ENCODE measurements around the gene RPL26.
A peak's percentile ranks its signal among the peaks of the same experiment; 100 is the strongest.
"Not testable (repeated sequence)": the region's sequence is repeated elsewhere in the genome, so short reads cannot be mapped to it uniquely, and the experiment has no call there.

The RPL26 gene

GRCh38 chr17:8393470-8394231 lies 10.7 kb upstream of the RPL26 start:
- no peak for DNase-seq

- no peak for DNase-seq
These were observed 9.9 kb upstream of the RPL26 start for GRCh38 chr17:8392674-8393469.

GRCh38 chr17:8392274-8392673 lies 9.3 kb upstream of the RPL26 start:
- no peak for DNase-seq

- no peak for DNase-seq
These were observed 8.7 kb upstream of the RPL26 start for GRCh38 chr17:8391711-8392110.

- no peak for DNase-seq
These were observed 5.1 kb upstream of the RPL26 start for GRCh38 chr17:8387914-8388651.

GRCh38 chr17:8386841-8387240 lies 3.8 kb upstream of the RPL26 start:
- peak; percentile 30 for DNase-seq

- no peak for DNase-seq
These were observed 1.9 kb upstream of the RPL26 start for GRCh38 chr17:8384801-8385378.

GRCh38 chr17:8382880-8383142 lies 182 bp downstream of the RPL26 start:
- no peak for DNase-seq

- no peak for DNase-seq
These were observed 727 bp downstream of the RPL26 start for GRCh38 chr17:8382052-8382879.

GRCh38 chr17:8380049-8380448 lies 2.9 kb downstream of the RPL26 start:
- no peak for DNase-seq

GRCh38 chr17:8378117-8378516 lies 4.9 kb downstream of the RPL26 start:
- DNase-seq: not testable (repeated sequence)

GRCh38 chr17:8377422-8377821 lies 5.6 kb downstream of the RPL26 start:
- DNase-seq: no peak

GRCh38 chr17:8376271-8377067 lies 6.5 kb downstream of the RPL26 start, which contains the start of gene KRABD2:
Gene KRABD2 (minus strand): TSS chr17:8376704.
- DNase-seq: no peak

- DNase-seq: no peak
These were observed 7.2 kb downstream of the RPL26 start for GRCh38 chr17:8375738-8376259.

- not testable (repeated sequence) for DNase-seq
These were observed 9.1 kb downstream of the RPL26 start for GRCh38 chr17:8373856-8374255.

- DNase-seq: no peak
These were observed 10.6 kb downstream of the RPL26 start for GRCh38 chr17:8372422-8372821.

- no peak for DNase-seq
These were observed 11.2 kb downstream of the RPL26 start for GRCh38 chr17:8371786-8372185.

- DNase-seq: no peak
These were observed 13.0 kb downstream of the RPL26 start for GRCh38 chr17:8369944-8370343.

- no peak for DNase-seq
These were observed 14.8 kb downstream of the RPL26 start for GRCh38 chr17:8368193-8368592.

- no peak for DNase-seq
These were observed 16.8 kb downstream of the RPL26 start for GRCh38 chr17:8366231-8366630.

GRCh38 chr17:8365143-8365542 lies 17.9 kb downstream of the RPL26 start:
- no peak for DNase-seq
